Cardiac fibroblast (primary cell): ENCODE results near the gene ITIH1.

ENCODE experiments used
- DNase-seq, 2 donors: peaks; one replicate each; pipeline versions ENCODE4 v3.0.0 to v3.0.0-alpha.2; 2010; ENCODE audit warnings: low read depth in 2 of 2
- H3K4me3 ChIP-seq, 2 donors: replicated peaks in 1 of 2; 1 replicate in 1 of 2; 2 replicates in 1 of 2; pipeline ENCODE4 v1.5.1; 2011; ENCODE audit warnings: low read depth in 2 of 2, low read length in 2 of 2, mild to moderate bottlenecking in 2 of 2, moderate library complexity in 1 of 2
- CTCF ChIP-seq: IDR thresholded peaks from one replicate; pipeline ENCODE4 v1.5.1; 2011; ENCODE audit warnings: low read depth, mild to moderate bottlenecking, low read length, inconsistent platforms

ITIH1 gene

GRCh38 chr3:52787246-52787645, 9.8 kb downstream of the ITIH1 start:
- no peak for TF ChIP-seq CTCF
- H3K4me3 ChIP-seq = no peak overlapping the region
- no peak for DNase-seq

- DNase-seq = peak in 1 of 2 donors; percentile 11
- TF ChIP-seq CTCF = no peak
Observed at GRCh38 chr3:52787672-52788625, 10.6 kb downstream of the ITIH1 start.

GRCh38 chr3:52788890-52789745, 11.7 kb downstream of the ITIH1 start:
- no peak overlapping the region for H3K4me3 ChIP-seq
- TF ChIP-seq CTCF = no peak
- no peak for DNase-seq

More at GRCh38 chr3:52787672-52788625, 10.6 kb downstream of the ITIH1 start:
- no peak overlapping the region for H3K4me3 ChIP-seq

- H3K4me3 ChIP-seq = no peak overlapping the region
- TF ChIP-seq CTCF = no peak
- DNase-seq = no peak
Observed at GRCh38 chr3:52789746-52790040, 12.3 kb downstream of the ITIH1 start.

GRCh38 chr3:52790337-52790736, 12.9 kb downstream of the ITIH1 start:
- H3K4me3 ChIP-seq = no peak overlapping the region
- no peak for DNase-seq
- no peak for TF ChIP-seq CTCF

- no peak for DNase-seq
- TF ChIP-seq CTCF = no peak
- H3K4me3 ChIP-seq = no peak overlapping the region
Observed at GRCh38 chr3:52790741-52791140, 13.3 kb downstream of the ITIH1 start.
